Tongue (tissue), 2 donors: ENCODE results near the gene TSSK6. TPM values are rescaled to one million over a fixed set of nuclear protein-coding genes. Genes with fewer than 3 reads are reported as not detected.

ENCODE experiments used
- DNase-seq: peaks from one replicate; pipeline ENCODE4 v3.0.0-alpha.2; 2015
- total RNA-seq: library from RNA; depleted of rRNA; stranded (reverse); fragments of >200 nt; gene quantifications from one replicate; pipeline ENCODE4 v1.2.3, GENCODE V29; 2014

TSSK6 gene
- total RNA-seq, 1 donor from 2014 or later: 1.7 TPM

- no peak for DNase-seq
Measured at GRCh38 chr19:19530889-19531288, 15.5 kb upstream of the TSSK6 start.

DNA sequence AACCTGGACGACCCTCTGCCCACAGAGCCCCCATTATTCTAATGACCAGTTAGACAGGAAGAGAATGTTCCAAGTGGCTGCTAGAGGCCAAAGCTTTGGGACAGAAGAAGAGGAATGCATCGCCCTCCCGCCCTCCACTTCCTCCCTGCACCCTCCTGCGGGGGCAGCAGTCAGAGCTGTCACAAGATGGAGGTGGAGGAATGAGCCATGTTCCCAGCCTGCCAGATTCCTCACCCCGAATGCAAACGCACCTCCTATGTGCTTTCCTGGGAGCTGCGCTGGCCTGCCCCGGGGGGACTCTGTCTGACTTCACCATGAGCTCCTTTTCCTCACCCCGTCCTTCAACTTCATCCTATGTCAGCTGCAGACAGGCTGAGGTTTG, 15.1 kb upstream of the TSSK6 start:
- no peak for DNase-seq

DNA sequence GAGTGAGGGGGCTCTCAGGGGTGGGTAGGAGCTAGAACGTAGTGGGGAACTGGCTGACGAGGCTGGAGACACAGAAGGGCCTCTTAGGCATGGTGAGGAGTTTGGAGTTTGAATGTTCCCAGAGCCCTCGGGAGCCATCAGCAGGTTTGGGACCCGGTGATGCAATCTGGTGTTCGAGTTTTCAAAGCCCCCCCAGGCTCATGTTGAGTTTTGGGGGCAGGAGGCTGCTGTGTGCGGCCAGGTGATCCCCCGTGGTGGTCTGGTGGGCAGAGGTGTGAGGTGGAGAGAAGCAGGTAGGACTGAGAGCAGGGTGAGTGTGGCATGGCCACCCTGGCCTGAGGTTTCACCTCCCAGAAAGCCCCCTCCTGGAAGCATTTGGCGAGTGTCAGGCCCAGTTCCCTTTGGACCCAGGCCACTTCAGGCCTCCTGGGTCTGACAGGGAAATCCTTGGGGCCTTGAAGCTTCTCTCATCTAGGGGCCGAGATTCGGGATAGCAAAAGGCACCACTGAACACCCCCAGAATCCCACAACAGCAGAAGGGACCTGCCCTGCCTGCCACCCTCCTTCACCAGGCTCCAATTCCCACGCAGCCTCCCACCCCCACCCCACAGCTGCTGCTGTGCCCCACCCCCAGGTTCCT, 14.6 kb upstream of the TSSK6 start:
- DNase-seq: no peak

GRCh38 chr19:19528721-19529490, 13.6 kb upstream of the TSSK6 start, which contains the start of gene YJEFN3:
Gene YJEFN3, plus strand, starts transcription at chr19:19528911. Its CDS starts 22 bp downstream, at chr19:19528933.
- peak; percentile 67 for DNase-seq

DNA sequence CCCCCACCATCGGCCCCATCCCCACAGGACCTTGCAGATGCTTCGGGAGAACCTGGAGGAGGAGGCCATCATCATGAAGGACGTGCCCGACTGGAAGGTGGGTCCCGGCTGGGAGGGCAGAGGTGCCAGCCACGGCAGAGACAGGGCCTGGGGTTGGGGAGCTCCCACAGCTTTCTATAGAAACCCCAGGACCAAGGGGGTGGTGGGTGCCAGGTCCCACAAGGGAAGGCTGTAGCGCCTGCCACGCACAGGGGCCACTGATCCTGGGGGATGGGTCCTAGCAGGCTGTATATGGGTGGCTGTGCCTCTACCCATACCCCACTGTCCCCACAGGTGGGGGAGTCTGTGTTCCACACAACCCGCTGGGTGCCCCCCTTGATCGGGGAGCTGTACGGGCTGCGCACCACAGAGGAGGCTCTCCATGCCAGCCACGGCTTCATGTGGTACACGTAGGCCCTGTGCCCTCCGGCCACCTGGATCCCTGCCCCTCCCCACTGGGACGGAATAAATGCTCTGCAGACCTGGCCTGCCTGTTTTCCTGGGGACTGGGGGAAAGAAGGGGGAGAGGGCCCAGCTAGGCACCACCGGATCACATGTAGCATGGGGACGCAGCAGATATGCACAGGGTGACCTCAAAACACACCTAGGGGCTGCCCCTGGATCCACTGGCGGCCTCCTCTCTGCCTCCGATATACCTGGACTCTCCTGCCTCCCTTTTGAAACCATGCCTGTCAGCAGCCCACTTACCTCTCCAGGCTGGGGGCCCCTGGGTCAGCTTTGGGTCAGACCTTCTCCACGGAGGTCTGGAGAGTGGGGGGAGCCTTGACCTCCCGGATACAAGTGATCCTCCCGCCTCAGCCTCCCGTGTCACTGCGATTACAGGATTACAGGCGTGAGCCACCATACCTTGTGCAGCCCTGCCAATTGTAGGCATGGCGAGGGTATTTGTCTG, 12.6 kb upstream of the TSSK6 start:
- DNase-seq: no peak

DNA sequence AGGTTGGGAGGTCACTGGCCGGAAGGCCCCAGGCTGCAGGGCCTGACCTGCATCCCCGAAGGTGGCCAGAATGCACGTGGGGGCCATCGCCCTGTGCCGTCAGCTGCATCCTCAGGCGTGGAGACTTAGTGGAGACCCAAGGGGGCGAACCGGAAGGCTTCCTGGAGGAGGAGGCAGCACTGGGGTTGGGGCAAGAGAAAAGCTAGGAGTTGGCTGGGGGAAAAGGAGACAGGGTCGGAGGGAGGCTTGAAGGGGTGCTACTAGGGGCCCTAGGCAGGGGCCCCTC, 12.0 kb upstream of the TSSK6 start:
- DNase-seq: no peak

GRCh38 chr19:19526581-19527370, 11.4 kb upstream of the TSSK6 start:
- no peak for DNase-seq

DNA sequence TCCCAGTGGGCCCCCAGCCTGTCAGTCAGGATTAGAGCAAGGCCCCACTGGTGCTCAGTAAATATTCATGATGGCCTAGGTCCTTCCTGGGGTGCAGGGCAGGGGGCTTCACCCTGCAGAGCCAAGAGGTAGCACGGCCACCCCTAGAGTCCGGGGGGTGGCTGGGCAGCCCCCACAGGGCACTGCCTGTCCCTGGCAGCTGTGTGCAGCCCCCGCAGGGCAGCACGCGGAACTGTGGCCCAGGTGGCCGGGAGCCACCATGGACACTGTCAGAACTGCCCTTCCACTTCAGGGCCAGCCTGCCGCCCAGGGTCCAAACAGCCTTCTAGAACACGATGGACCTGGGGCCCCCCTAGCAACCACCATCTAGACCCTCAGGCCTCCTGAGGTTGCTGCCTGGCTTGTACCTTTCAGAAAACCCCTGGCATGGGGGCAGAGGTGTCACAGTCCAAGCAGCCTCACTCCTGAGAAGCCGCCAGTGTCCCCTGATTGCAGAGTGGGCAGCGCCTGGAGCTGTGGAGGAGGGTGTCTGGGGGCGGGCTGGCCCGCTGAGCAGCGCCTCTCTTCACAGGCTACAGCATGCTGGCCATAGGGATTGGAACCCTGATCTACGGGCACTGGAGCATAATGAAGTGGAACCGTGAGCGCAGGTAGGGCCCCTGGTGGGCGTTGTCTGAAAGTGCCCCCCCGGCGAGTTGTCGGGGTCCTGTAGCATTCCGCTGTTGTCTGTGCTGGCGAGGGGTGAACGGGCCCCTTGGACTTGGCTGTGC, 10.4 kb upstream of the TSSK6 start:
- DNase-seq: no peak

GRCh38 chr19:19524053-19524452, 8.7 kb upstream of the TSSK6 start:
- DNase-seq: no peak

- DNase-seq: no peak
Measured at GRCh38 chr19:19523177-19523576, 7.8 kb upstream of the TSSK6 start.

- DNase-seq: no peak
Measured at GRCh38 chr19:19520989-19521388, 5.6 kb upstream of the TSSK6 start.

GRCh38 chr19:19517235-19517619, 1.9 kb upstream of the TSSK6 start:
- DNase-seq: no peak

DNA sequence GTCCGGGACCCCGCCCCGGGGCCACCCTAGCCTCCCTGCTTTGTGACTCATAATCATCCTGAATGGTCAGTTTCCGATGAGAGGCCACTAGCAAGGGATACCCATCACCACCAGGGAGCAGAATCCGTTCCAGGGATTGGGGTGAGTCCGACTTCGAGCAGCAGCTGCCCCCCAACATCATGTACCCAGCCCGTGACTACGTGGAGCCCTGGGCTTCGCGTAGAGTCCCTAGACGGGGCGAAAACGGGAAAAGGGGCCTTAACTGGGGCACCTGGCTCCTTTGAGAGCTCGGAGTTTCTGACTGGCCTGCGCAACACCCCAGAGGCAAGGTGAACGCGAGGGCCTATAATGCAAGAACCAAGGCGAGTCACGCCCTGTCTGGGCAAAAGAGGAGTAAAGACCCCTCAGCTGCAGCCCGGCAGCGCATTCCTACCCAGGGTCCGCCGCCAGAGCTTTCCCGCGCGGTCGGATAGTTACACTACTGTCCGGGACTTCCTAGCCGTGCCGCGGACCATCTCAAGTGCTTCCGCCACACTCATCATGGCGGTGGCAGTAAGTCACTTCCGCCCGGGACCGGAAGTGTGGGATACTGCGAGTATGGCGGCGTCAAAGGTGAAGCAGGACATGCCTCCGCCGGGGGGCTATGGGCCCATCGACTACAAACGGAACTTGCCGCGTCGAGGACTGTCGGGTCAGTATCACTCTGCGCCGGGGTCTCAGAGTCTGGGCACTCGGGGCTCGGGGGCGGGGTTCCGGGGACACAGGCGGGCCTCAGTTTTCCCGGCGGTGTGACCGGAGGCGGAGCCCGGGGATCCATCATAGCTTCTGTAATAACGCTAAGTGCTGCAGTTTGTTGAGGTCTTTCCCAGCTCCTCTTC, 533 bp upstream of the TSSK6 start, which contains the start of gene NDUFA13:
Gene NDUFA13, plus strand, starts transcription at position 584 of the 878 bp plus-strand sequence. Its CDS starts 14 bp downstream, at position 598.
- DNase-seq: peak; percentile 97

- peak; percentile 90 for DNase-seq
Measured at GRCh38 chr19:19514215-19514657, 1.1 kb downstream of the TSSK6 start.

DNA sequence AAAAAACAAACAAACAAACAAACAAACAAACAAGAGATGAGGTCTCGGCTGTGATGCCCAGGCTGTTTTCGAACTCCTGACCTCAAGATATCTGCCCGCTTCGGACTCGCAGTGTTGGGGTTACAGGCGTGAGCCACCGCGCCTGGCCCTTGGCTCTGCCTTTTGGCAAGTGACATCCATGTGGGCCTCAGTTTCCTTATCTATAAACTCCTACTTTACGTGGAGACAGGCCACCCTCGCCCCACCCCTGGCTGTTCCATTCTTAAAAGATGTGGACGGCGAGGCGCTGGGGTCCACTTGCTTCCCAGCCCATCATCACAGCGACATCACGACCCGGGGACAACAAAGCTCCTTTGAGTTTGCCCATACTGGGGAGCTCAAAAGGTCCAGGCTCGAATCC, 1.7 kb downstream of the TSSK6 start:
- DNase-seq: no peak

- no peak for DNase-seq
Measured at GRCh38 chr19:19510432-19510831, 4.9 kb downstream of the TSSK6 start.

DNA sequence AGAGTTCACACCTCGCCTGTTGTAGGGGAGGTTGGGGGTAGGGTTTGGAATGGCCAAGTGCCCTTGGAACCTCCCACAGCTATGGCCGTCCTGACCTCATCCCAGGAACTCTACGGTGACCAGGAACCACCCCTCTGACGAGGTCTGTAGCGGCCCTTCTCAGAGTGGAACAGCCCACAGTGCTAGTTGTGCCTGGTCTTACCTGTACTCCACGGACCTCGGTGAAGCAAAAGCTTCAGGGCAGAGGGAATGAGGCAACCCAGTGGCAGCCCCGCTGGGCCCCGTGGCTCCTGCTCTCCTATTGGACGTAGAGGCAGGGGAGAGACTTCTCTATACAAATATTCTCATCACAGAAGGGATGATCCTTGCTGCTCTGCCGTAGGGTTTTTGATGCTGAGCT, 7.1 kb downstream of the TSSK6 start:
- DNase-seq: no peak

GRCh38 chr19:19507354-19507753, 8.0 kb downstream of the TSSK6 start:
- no peak for DNase-seq

DNA sequence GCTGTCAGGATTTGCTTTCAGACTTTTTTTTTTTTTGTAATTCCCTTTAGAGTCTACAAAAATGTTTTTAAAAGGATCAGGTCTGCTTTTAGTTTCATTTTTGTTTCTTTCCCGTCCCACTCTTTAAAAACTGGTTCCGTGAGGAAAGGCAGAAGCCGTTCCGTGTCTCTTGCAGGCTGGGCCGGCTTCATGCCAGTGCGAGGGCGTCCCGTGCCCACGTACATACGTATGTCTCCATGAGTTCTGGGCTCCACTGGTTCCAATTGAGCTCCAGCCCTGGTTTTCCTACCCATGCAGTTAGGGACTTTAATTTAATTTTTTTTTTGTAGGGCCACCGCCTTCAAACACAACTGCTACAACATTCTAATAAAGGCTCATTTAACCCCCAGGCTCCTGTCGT, 8.8 kb downstream of the TSSK6 start:
- DNase-seq: no peak

GRCh38 chr19:19505669-19506326, 9.6 kb downstream of the TSSK6 start:
- DNase-seq: no peak
